ENCODE data around the gene TSTD1.
"Not testable (repeated sequence)": the region's sequence is repeated elsewhere in the genome, so short reads cannot be mapped to it uniquely, and the experiment has no call there.

The TSTD1 gene

GRCh38 chr1:161066694-161067093 is 27.9 kb upstream of the TSTD1 start:
- no peak overlapping the region for H3K4me3 ChIP-seq (ENCODE audit: low read depth, low read length)
- in situ Hi-C loops (cut with HindIII; ENCODE audit: low pct_ligation_motif_present, low sequenced_read_pairs), result no loop called here
- no peak overlapping the region for H3K27ac ChIP-seq
- no peak for DNase-seq
- no peak for TF ChIP-seq CTCF (IDR thresholded peaks at IDR 0.05; ENCODE audit: low read depth, low read length, missing control alignments)
- H3K36me3 ChIP-seq (replicated peaks), result no peaks in the 10 kb centered on the region
- no peaks in the 10 kb centered on the region for H3K27me3 ChIP-seq (replicated peaks)

- H3K36me3 ChIP-seq (replicated peaks); H3K4me3 ChIP-seq (ENCODE audit: low read depth, low read length); H3K27ac ChIP-seq; in situ Hi-C loops (cut with HindIII; ENCODE audit: low pct_ligation_motif_present, low sequenced_read_pairs); H3K27me3 ChIP-seq (replicated peaks); DNase-seq: not testable (repeated sequence)
Observed at GRCh38 chr1:161065681-161066080, 26.9 kb upstream of the TSTD1 start.

GRCh38 chr1:161063936-161064335 is 25.2 kb upstream of the TSTD1 start:
- H3K4me3 ChIP-seq (ENCODE audit: low read depth, low read length); H3K36me3 ChIP-seq (replicated peaks); H3K27me3 ChIP-seq (replicated peaks); DNase-seq; H3K27ac ChIP-seq; in situ Hi-C loops (cut with HindIII; ENCODE audit: low pct_ligation_motif_present, low sequenced_read_pairs): not testable (repeated sequence)

- no peak for TF ChIP-seq CTCF (IDR thresholded peaks at IDR 0.05; ENCODE audit: low read depth, low read length, missing control alignments)
- H3K36me3 ChIP-seq (replicated peaks), result no peaks in the 10 kb centered on the region
- H3K27ac ChIP-seq, result no peak overlapping the region
- no peaks in the 10 kb centered on the region for H3K27me3 ChIP-seq (replicated peaks)
- in situ Hi-C loops (cut with HindIII; ENCODE audit: low pct_ligation_motif_present, low sequenced_read_pairs), result no loop called here
- DNase-seq, result no peak
- no peak overlapping the region for H3K4me3 ChIP-seq (ENCODE audit: low read depth, low read length)
Observed at GRCh38 chr1:161061419-161061818, 22.7 kb upstream of the TSTD1 start.

- in situ Hi-C loops (cut with HindIII; ENCODE audit: low pct_ligation_motif_present, low sequenced_read_pairs), result no loop called here
- Histone ChIP-seq H3K36me3 (replicated peaks) (no peaks in the 10 kb centered on the region), H3K4me3 (ENCODE audit: low read depth, low read length) (no peak overlapping the region), H3K27me3 (replicated peaks) (no peaks in the 10 kb centered on the region), H3K27ac (no peak overlapping the region)
- no peak for DNase-seq
- TF ChIP-seq CTCF (IDR thresholded peaks at IDR 0.05; ENCODE audit: low read depth, low read length, missing control alignments), result no peak
Observed at GRCh38 chr1:161059293-161059692, 20.5 kb upstream of the TSTD1 start.

GRCh38 chr1:161054805-161055204 is 16.0 kb upstream of the TSTD1 start:
- in situ Hi-C loops (cut with HindIII; ENCODE audit: low pct_ligation_motif_present, low sequenced_read_pairs), result no loop called here
- Histone ChIP-seq H3K4me3 (ENCODE audit: low read depth, low read length) (no peak overlapping the region), H3K36me3 (replicated peaks) (no peaks in the 10 kb centered on the region), H3K27ac (no peak overlapping the region), H3K27me3 (replicated peaks) (no peaks in the 10 kb centered on the region)
- TF ChIP-seq CTCF (IDR thresholded peaks at IDR 0.05; ENCODE audit: low read depth, low read length, missing control alignments), result no peak
- no peak for DNase-seq

- Histone ChIP-seq H3K4me3 (ENCODE audit: low read depth, low read length) (no peak overlapping the region), H3K27ac (no peak overlapping the region), H3K36me3 (replicated peaks) (no peaks in the 10 kb centered on the region), H3K27me3 (replicated peaks) (no peaks in the 10 kb centered on the region)
- TF ChIP-seq CTCF (IDR thresholded peaks at IDR 0.05; ENCODE audit: low read depth, low read length, missing control alignments), result no peak
- no peak for DNase-seq
- in situ Hi-C loops (cut with HindIII; ENCODE audit: low pct_ligation_motif_present, low sequenced_read_pairs), result no loop called here
Observed at GRCh38 chr1:161054232-161054631, 15.5 kb upstream of the TSTD1 start.
